Keratinocyte (primary cell): ENCODE measurements around the gene TNKS1BP1. TPM values are rescaled to one million over a fixed set of nuclear protein-coding genes. Genes with fewer than 3 reads are reported as not detected.
A peak's percentile ranks its signal among the peaks of the same experiment; 100 is the strongest.

Source experiments
- DNase-seq: peaks from one replicate; pipeline ENCODE4 v3.0.0-alpha.2; 2011; ENCODE audit warnings: low read depth, missing footprints, low spot score
- FAIRE-seq: peaks from 2 replicates; lab custom pipeline; 2011; peaks lifted over from hg19 to GRCh38; lab: Jason Lieb, UNC
- H2AFZ ChIP-seq: 2 replicates; pipeline ENCODE4 v1.6.0; 2012; ENCODE audit warnings: low read length, control low read depth, inconsistent platforms; ENCODE audit not compliant: control insufficient read depth
- H3K27ac ChIP-seq: 2 replicates; pipeline ENCODE4 v1.5.1; 2011; ENCODE audit warnings: low read length; ENCODE audit not compliant: control insufficient read depth, insufficient read depth
- H3K27me3 ChIP-seq: 3 replicates; pipeline ENCODE4 v1.6.0; 2011; ENCODE audit warnings: low read length; ENCODE audit not compliant: control insufficient read depth, insufficient read depth; ENCODE audit errors: extremely low read depth
- H3K36me3 ChIP-seq, 2 experiments: 2 replicates in 1 of 2; 3 replicates in 1 of 2; pipeline ENCODE4 v1.5.1; 2011; ENCODE audit warnings: low read length in 2 of 2, mild to moderate bottlenecking in 1 of 2; ENCODE audit not compliant: control insufficient read depth in 2 of 2, insufficient read depth in 2 of 2; ENCODE audit errors: extremely low read depth in 1 of 2
- H3K4me1 ChIP-seq: 3 replicates; pipeline ENCODE4 v1.5.1; 2011; ENCODE audit warnings: low read length; ENCODE audit not compliant: control insufficient read depth, insufficient read depth; ENCODE audit errors: extremely low read depth
- H3K4me2 ChIP-seq: 3 replicates; pipeline ENCODE4 v1.6.0; 2011; ENCODE audit warnings: low read depth, low read length; ENCODE audit not compliant: control insufficient read depth, insufficient read depth; ENCODE audit errors: extremely low read depth
- H3K4me3 ChIP-seq, 3 experiments: fragments of 200-600 bp in 1 of 3; sonication (generic) in 1 of 3; 2 replicates in 2 of 3; 3 replicates in 1 of 3; pipeline ENCODE4 v1.5.1; 2011 to 2016; ENCODE audit warnings: low read length in 3 of 3, mild to moderate bottlenecking in 3 of 3, control low read depth in 2 of 3, inconsistent platforms in 1 of 3, low read depth in 1 of 3, mixed read lengths in 1 of 3, mixed run types in 1 of 3, moderate library complexity in 1 of 3; ENCODE audit not compliant: control insufficient read depth in 2 of 3, insufficient read depth in 2 of 3; ENCODE audit errors: extremely low read depth in 1 of 3
- H3K79me2 ChIP-seq: 2 replicates; pipeline ENCODE4 v1.6.0; 2012; ENCODE audit warnings: low read length; ENCODE audit not compliant: control insufficient read depth, insufficient read depth
- H3K9ac ChIP-seq: 3 replicates; pipeline ENCODE4 v1.6.0; 2011; ENCODE audit warnings: low read length; ENCODE audit not compliant: control insufficient read depth, insufficient read depth; ENCODE audit errors: extremely low read depth
- H3K9me1 ChIP-seq: 3 replicates; pipeline ENCODE4 v1.6.0; 2011; ENCODE audit warnings: low read length; ENCODE audit not compliant: control insufficient read depth, insufficient read depth; ENCODE audit errors: extremely low read depth
- H3K9me3 ChIP-seq: 2 replicates; pipeline ENCODE4 v1.5.1; 2012; ENCODE audit warnings: low read depth, low read length; ENCODE audit not compliant: control insufficient read depth
- H4K20me1 ChIP-seq: 3 replicates; pipeline ENCODE4 v1.6.0; 2011; ENCODE audit warnings: low read length; ENCODE audit not compliant: control insufficient read depth, insufficient read depth; ENCODE audit errors: extremely low read depth
- EZH2 ChIP-seq: IDR thresholded peaks from one replicate; pipeline ENCODE4 v1.6.1; 2012; ENCODE audit warnings: inconsistent platforms, mild to moderate bottlenecking, low read length, moderate library complexity
- dilution Hi-C: fragments of 300-500 bp; cut with MboI; formaldehyde crosslinking; loops from one replicate; pipeline ENCODE4 v1.7.0; 2020; ENCODE audit warnings: low sequenced_read_pairs; ENCODE audit not compliant: extremely low pct_ligation_motif_present
- polyA plus RNA-seq, 5 experiments: library from polyadenylated mRNA; depleted of rRNA in 3 of 5; stranded (reverse) in 3 of 5; stranded (forward) in 1 of 5; unstranded in 1 of 5; fragments of >200 nt; gene quantifications; 1 replicate in 1 of 5; 2 replicates in 3 of 5; 3 replicates in 1 of 5; pipeline versions ENCODE4 v1.2.1 to v1.2.3, GENCODE V29; 2011 to 2012; ENCODE audit warnings: missing spikeins in 2 of 5, low read depth in 1 of 5, low replicate concordance in 1 of 5
- TF ChIP-seq, protein P1 (sequence below), 3 experiments: IDR thresholded peaks in 1 of 3; conservative IDR thresholded peaks in 1 of 3; optimal IDR thresholded peaks in 1 of 3; 2 replicates in 2 of 3; 3 replicates in 1 of 3; pipeline versions ENCODE3 to v1.5.1; 2011; ENCODE audit warnings: low read length in 3 of 3, mild to moderate bottlenecking in 3 of 3, moderate library complexity in 2 of 3, control low read depth in 1 of 3, inconsistent platforms in 1 of 3; ENCODE audit not compliant: insufficient read depth in 2 of 3; ENCODE audit errors: extremely low read depth in 1 of 3

The TNKS1BP1 gene
- polyA plus RNA-seq, 1 donor (not counting 4 experiments of a cell fraction or from before 2014, with no cell fraction given), result 88.3 TPM

DNA sequence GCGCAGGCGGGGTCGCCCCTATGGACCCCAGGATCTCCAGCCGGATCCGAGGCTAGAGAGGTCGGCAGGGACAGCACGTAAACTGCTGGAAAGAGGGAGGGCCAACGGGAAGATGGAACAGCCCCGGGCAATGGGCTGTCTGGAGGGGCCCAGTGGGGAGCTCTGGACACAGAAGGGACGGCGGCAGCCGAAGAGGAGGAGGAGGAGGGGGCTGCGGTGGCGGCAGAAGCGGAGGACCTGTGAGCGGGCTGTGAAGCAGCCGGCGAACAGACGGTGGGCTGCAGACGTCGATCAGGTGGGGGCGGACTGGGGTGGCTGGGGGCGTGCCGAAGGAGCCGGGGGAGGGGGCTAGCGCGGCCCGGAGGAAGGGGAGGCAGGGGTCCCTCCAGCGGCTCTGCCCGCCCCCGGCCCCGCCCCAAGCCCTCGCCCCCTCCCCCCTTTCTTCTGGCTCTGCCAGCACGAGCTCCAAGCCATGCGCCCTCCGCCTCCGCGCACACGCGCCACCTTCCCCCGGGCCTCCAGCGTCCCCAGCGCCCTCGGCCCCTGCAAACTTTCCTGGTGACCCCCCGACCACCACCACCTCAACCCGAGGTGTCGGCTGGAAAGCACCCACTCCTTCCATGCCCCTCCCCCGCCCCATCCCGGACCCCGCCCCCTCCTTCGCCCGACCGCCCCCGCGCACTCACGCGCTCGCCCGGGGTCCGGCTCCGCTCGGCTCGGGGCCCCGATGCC lies 432 bp downstream of the TNKS1BP1 start:
- FAIRE-seq, result no peak
- Histone ChIP-seq H3K9me1 (peaks cover 2% of the 10 kb centered on the region), H3K4me1 (peaks cover 46% of the 10 kb centered on the region), H3K27me3 (no peaks in the 10 kb centered on the region), H4K20me1 (no peaks in the 10 kb centered on the region), H3K4me2 (peak overlapping the region; percentile 94), H3K9me3 (no peaks in the 10 kb centered on the region), H2AFZ (no peak overlapping the region), H3K9ac (peak overlapping the region; percentile 93), H3K4me3 (peak overlapping the region; percentile 65 to 92 (median 87)), H3K79me2 (peaks cover 35% of the 10 kb centered on the region), H3K36me3 (peaks cover 20 to 34% of the 10 kb centered on the region in 2 experiments), H3K27ac (peak overlapping the region; percentile 97)
- DNase-seq, result no peak
- dilution Hi-C loops, result no loop called here
- TF ChIP-seq EZH2, result no peak

DNA sequence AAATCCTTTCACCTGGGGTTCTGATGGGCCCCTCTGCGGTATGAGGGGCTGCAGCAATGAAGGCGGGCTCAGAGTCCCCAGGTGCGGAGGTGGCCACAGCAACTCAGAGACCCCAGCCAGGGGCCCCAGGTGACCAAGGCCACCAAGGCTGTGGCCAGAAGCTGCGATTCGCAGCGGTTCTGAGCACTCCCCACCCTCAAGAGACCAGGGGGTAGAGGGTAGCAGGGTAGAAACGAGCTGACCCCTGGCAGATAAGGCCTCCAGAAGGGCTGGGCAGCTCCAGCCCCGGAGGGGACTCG lies 948 bp downstream of the TNKS1BP1 start:
- H3K36me3 ChIP-seq, result peaks cover 18 to 35% of the 10 kb centered on the region in 2 experiments
- H4K20me1 ChIP-seq, result no peaks in the 10 kb centered on the region
- H3K27me3 ChIP-seq, result no peaks in the 10 kb centered on the region
- H3K4me3 ChIP-seq, result peak overlapping the region; percentile 65 to 92 (median 87)
- TF ChIP-seq EZH2, result no peak
- TF ChIP-seq, protein P1, sequence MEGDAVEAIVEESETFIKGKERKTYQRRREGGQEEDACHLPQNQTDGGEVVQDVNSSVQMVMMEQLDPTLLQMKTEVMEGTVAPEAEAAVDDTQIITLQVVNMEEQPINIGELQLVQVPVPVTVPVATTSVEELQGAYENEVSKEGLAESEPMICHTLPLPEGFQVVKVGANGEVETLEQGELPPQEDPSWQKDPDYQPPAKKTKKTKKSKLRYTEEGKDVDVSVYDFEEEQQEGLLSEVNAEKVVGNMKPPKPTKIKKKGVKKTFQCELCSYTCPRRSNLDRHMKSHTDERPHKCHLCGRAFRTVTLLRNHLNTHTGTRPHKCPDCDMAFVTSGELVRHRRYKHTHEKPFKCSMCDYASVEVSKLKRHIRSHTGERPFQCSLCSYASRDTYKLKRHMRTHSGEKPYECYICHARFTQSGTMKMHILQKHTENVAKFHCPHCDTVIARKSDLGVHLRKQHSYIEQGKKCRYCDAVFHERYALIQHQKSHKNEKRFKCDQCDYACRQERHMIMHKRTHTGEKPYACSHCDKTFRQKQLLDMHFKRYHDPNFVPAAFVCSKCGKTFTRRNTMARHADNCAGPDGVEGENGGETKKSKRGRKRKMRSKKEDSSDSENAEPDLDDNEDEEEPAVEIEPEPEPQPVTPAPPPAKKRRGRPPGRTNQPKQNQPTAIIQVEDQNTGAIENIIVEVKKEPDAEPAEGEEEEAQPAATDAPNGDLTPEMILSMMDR (optimal IDR thresholded peaks at IDR 0.05 in 1 of 3, IDR thresholded peaks at IDR 0.05 in 1 of 3, conservative IDR thresholded peaks at IDR 0.05 in 1 of 3; ENCODE audit: extremely low read depth in 1 of 3, insufficient read depth in 2 of 3, low read length in 3 of 3), result no peak
- H3K9me3 ChIP-seq, result no peaks in the 10 kb centered on the region
- no peak for DNase-seq
- no peak for FAIRE-seq
- no peak overlapping the region for H2AFZ ChIP-seq
- peak overlapping the region; percentile 93 for H3K9ac ChIP-seq
- H3K4me2 ChIP-seq, result peak overlapping the region; percentile 94
- peak overlapping the region; percentile 94 for H3K27ac ChIP-seq
- peaks cover 2% of the 10 kb centered on the region for H3K9me1 ChIP-seq
- dilution Hi-C loops, result no loop called here
- peaks cover 50% of the 10 kb centered on the region for H3K4me1 ChIP-seq
- H3K79me2 ChIP-seq, result peaks cover 38% of the 10 kb centered on the region
